NCI-H446 (cell line): ENCODE results near the gene SYN1.
A peak's percentile ranks its signal among the peaks of the same experiment; 100 is the strongest.

Experiments used
- DNase-seq, 2 experiments: peaks; one replicate each; lab custom pipeline; 2025; lab: John Stamatoyannopoulos, UW

The SYN1 gene

DNA sequence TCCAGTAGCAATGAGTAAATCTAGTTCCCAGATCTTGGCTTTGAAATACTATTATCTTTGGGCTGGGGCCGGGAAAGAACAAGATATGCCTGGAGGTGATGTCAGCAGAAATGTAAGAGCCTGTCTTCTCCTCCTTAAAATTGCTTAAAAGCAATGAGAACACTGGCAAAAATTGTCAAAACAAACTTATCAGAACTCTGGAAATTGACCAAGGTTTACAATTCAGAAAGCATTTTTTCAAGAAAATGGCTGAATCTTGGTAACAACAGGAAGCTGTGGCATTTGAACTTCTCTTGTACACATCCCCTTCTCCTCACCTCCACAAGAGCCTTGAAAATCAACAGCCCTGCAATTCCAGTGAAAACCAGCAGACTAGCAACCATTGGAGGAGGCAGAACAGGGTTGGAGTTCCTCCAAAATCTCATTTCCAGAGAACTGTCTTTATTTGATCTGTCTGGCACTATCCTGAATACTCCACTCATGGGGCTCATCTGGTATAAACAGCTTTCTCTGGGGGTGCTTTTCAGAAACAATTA, 23.9 kb downstream of the SYN1 start:
- DNase-seq, result no peak

GRCh38 chrX:47593522-47593921, 26.1 kb downstream of the SYN1 start:
- DNase-seq, result no peak

DNA sequence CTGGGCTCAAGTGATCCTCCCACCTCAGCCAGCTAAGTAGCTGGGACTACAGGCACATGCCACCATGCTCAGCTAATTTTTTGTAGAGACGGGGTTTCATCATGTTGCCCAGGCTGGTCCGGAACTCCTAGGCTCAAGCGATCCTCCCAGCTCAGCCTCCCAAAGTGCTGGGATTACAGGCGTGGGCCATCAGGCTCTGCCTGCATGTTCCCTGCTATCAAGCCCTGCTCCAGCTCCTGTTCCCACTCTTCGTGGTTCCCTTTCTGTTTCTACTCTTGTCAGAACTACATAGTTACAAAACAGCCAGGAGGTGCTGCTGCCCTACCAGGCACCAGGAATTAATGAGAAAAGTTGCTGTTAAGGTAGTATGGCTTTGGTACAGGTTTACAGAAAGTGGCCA, 28.7 kb downstream of the SYN1 start:
- no peak for DNase-seq

DNA sequence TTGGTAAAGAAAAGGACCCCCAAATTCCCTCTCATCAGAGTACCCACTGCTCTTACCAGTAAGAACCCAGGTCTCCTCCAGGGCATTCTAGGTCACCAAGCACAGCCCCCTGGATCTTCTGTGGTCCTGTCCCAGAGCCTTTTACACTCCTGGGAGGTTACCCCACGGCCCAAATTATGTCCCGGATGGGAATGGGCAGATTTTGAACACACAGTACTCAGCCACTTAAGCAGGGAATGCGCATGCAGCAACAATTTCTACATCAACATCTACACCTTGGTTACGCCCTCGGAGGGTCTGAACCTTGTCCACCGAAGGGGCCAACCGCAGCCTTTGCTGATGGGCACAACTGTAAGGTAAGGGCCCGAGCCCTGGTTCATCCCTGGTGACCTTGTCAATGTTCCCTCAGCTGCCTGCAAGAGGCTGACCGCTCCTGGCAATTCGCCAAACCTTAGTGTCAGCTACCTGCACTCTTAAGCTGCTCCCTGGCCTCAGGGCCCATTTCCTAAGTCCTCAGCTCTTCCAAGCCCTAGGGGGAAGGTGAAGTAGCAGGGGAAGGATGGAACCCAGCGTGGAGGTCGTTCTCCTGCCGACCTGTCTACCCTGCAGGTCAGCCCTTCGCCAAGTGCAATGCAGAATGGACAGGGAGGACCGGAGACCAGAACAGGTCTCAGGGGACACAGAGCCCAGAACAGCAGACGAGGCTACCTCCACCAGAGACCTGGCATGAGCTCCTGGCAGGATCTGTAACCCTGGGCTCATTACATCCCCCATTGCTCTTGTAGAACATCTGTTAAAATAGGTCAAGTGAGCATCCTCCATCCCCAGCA, 31.5 kb downstream of the SYN1 start:
- no peak for DNase-seq

- DNase-seq, result no peak
Observed at GRCh38 chrX:47587091-47587891, 32.4 kb downstream of the SYN1 start.

DNA sequence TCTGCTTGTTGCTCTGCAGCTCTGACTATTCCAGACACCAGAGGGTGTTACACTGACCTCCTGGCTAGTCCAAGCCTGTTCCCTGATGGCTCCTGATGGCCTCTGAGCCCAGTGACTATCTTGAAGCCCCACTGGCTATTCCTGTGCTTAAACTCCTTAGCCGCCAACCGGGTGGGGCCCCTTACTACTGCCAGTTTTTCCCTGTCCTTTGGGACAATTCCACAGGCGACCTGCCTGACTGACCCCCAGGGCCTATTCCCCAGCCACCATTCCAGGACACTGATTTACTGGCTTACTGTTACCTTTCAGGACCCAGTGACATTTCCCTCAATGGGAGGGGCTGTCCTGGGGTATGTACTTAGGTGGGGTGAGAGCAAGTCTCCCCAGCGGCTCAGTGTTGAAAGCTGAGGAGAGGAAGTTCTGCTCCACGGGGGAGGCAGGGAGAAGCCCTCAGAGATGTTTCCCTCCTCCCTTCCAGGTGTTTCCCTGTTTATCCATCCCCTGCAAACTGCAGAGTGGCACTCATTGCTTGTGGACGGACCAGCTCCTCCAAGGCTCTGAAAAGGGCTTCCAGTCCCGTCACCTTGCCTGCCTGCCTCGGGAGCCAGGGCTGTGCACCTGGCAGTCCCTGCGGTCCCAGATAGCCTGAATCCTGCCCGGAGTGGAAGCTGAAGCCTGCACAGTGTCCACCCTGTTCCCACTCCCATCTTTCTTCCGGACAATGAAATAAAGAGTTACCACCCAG, 33.4 kb downstream of the SYN1 start:
- DNase-seq, result no peak

DNA sequence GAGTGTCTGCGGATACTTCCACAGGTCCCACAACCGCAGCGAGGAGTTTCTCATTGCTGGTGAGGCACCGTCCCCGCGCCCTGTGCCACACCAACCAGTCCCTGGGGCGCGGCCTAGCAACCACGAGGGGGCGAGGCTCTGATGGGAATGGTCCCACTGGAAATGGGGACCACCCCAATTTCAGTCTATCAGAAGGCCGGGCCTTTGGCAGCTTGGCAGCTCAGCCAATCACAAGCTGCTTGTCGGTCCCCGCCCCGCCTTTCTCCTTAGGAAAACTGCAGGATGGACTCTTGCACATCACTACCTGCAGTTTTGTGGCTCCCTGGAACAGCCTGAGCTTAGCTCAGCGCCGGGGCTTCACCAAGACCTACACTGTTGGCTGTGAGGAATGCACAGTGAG, 34.4 kb downstream of the SYN1 start:
- DNase-seq, result no peak

DNA sequence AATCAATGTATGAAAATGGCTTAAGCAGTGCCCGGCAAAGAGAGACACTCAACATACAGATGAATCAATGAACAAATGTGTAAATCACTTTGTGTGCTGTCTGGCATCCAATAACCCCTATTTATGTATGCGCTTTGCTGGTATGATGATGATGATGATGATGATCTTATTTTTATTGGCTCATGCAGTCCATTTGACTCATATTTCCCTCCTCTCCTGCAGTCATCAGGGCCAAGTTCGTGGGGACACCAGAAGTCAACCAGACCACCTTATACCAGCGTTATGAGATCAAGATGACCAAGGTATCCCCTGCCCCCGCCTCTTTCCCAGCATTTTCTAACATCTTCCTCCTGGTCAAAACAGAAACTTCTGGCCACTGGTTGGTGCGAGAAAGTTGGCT, 34.9 kb downstream of the SYN1 start:
- DNase-seq, result no peak

- no peak for DNase-seq
Observed at GRCh38 chrX:47583240-47583861, 36.3 kb downstream of the SYN1 start.

- DNase-seq, result peak in 1 of 2 experiments; percentile 15
Observed at GRCh38 chrX:47581731-47582647, 37.7 kb downstream of the SYN1 start, which contains the start of gene TIMP1. TIMP1 (plus strand) TSS chrX:47582436; CDS start chrX:47583416, 980 bp downstream.

DNA sequence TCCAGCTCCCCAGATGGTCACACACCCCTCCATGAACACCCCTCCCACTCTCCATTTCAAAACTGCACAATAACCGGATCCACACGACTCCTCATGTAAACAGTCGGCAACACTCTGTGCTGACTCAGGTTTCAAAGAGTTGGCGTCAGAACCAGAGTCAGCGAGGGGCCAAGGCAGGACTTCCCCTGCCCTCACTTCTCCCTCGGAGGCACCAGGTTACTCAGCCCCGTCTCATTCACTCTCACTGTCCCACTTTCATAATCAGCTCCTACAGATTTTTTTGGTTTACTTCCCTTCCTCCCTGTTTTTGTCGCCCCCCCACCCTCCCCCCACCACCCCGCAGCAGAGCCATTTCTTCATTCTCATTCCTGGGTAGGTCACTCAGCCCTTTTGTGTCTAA, 40.1 kb downstream of the SYN1 start:
- no peak for DNase-seq

GRCh38 chrX:47578692-47579091, 41.0 kb downstream of the SYN1 start:
- DNase-seq, result no peak

- DNase-seq, result no peak
Observed at GRCh38 chrX:47577901-47578300, 41.8 kb downstream of the SYN1 start.

GRCh38 chrX:47577424-47577823, 42.2 kb downstream of the SYN1 start:
- no peak for DNase-seq

GRCh38 chrX:47576021-47576898, 43.4 kb downstream of the SYN1 start:
- no peak for DNase-seq

GRCh38 chrX:47574547-47575301, 44.9 kb downstream of the SYN1 start:
- DNase-seq, result no peak

DNA sequence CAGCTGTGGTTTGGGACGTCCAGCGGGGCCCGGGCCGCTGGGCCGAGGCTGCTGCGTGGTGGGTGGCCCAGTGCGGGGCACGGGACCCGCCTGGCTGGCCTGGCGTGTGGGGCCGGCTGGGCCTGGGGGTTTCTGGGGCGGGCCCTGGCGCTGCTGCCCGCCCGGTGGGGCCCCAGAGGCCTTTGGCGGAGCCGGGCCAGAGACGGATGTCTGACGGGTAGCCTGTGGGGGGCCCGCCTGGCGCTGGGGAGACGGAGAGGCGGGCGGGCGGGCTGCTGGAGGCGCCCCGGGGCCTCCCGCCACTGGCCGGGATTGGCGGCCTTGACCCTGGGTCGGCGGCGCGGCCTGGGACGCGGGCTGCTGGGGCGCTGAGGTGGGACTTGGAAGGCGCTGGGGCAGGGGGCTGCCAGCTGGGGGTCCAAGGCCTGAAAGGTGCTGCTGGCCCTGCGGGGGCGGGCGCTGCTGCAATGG, 45.5 kb downstream of the SYN1 start:
- no peak for DNase-seq

DNA sequence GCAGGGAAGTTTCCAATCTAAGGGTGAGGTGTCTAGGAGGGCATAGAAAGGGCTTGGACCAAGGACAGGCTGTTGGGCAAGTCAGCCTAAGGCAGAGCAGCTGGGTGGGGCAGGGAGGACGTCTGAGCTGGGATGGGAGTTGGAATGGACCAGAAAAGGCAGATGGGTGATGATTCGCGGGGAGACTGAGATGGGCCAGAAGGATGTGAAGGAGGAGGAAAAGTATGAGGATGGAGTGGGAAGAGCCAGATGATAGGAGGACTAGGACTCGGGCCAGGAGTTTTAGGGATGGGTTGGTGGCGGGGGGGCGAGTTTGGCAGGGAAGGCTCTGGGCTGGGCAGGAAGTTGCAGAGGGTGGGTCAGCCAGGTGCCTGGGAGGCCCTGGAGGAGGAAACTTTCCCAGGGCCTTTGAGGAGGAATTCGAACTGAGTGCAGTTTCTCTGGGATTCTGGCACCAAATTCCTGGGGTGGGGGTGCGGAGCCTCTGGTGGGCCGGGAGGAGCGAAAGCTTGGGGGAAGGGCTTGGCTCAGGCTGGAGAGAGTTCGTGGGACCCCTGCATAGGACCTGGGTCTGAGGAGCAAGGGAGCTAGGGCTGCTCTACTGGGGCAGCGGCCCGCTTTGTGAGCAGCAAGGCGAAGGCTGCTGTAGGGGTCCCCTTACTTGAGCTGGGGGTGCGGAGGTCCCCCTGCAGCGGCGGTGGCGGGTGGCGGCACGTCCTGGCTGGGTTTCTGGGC, 46.1 kb downstream of the SYN1 start:
- no peak for DNase-seq
